Mesendoderm (in vitro differentiated cells): ENCODE measurements around the gene ELAPOR1.

Source experiments
- DNase-seq: peaks from one replicate; pipeline ENCODE4 v3.0.0; 2013
- H2AK5ac ChIP-seq: 2 replicates; pipeline ENCODE4 v1.6.1; 2013; ENCODE audit warnings: low read length, inconsistent platforms
- H2BK120ac ChIP-seq: 2 replicates; pipeline ENCODE4 v1.6.1; 2013; ENCODE audit warnings: low read depth, mild to moderate bottlenecking, low read length, moderate library complexity, mixed read lengths
- H2BK15ac ChIP-seq: replicated peaks from 2 replicates; pipeline ENCODE4 v1.6.1; 2013; ENCODE audit warnings: low read depth, mild to moderate bottlenecking, moderate library complexity
- H2BK5ac ChIP-seq: 2 replicates; pipeline ENCODE4 v1.6.1; 2013; ENCODE audit warnings: low read length, inconsistent platforms
- H3K18ac ChIP-seq: 2 replicates; pipeline ENCODE4 v1.6.1; 2013; ENCODE audit warnings: mild to moderate bottlenecking, low read length, mixed read lengths
- H3K23ac ChIP-seq: one replicate; pipeline ENCODE4 v1.6.1; 2013; ENCODE audit warnings: low read length
- H3K27ac ChIP-seq: 2 replicates; pipeline ENCODE4 v1.5.1; 2013; ENCODE audit warnings: low read depth, mild to moderate bottlenecking, inconsistent platforms, low read length, moderate library complexity
- H3K27me3 ChIP-seq: 2 replicates; pipeline ENCODE4 v1.6.1; 2013; ENCODE audit warnings: low read length, control low read depth, mild to moderate bottlenecking, inconsistent platforms; ENCODE audit not compliant: insufficient read depth, poor library complexity
- H3K36me3 ChIP-seq: 2 replicates; pipeline ENCODE4 v1.6.1; 2013; ENCODE audit warnings: low read length, inconsistent platforms; ENCODE audit not compliant: control insufficient read depth, insufficient read depth
- H3K4ac ChIP-seq: one replicate; pipeline ENCODE4 v1.6.1; 2013; ENCODE audit warnings: low read depth, mild to moderate bottlenecking, low read length, moderate library complexity
- H3K4me1 ChIP-seq: 2 replicates; pipeline ENCODE4 v1.6.1; 2013; ENCODE audit warnings: low read depth, low read length, inconsistent platforms; ENCODE audit not compliant: control insufficient read depth
- H3K4me2 ChIP-seq: 2 replicates; pipeline ENCODE4 v1.6.1; 2013; ENCODE audit warnings: low read length
- H3K4me3 ChIP-seq: 2 replicates; pipeline ENCODE4 v1.5.1; 2013; ENCODE audit warnings: mild to moderate bottlenecking, low read length
- H3K56ac ChIP-seq: one replicate; pipeline ENCODE4 v1.6.1; 2013; ENCODE audit warnings: low read length
- H3K79me1 ChIP-seq: 2 replicates; pipeline ENCODE4 v1.6.1; 2013; ENCODE audit warnings: low read length, inconsistent platforms
- H3K79me2 ChIP-seq: 2 replicates; pipeline ENCODE4 v1.6.1; 2013; ENCODE audit warnings: mild to moderate bottlenecking, low read length; ENCODE audit not compliant: control insufficient read depth, insufficient read depth
- H3K9ac ChIP-seq: 2 replicates; pipeline ENCODE4 v1.6.1; 2013; ENCODE audit warnings: low read length, inconsistent platforms
- H4K5ac ChIP-seq: one replicate; pipeline ENCODE4 v1.6.1; 2013; ENCODE audit warnings: low read length
- H4K8ac ChIP-seq: one replicate; pipeline ENCODE4 v1.6.1; 2013; ENCODE audit warnings: low read depth, mild to moderate bottlenecking, control low read depth, low read length, moderate library complexity
- WGBS: extraction: QIAGEN DNeasy Blood & Tissue Kit; methylation state at CpG from one replicate; pipeline ENCODE4 v1.1.7; 2013; ENCODE audit warnings: low lambda C conversion rate, missing lambda C conversion rate; ENCODE audit not compliant: insufficient coverage; ENCODE audit errors: extremely low coverage; 5-methylcytosine and 5-hydroxymethylcytosine counted together

The ELAPOR1 gene

GRCh38 chr1:109075531-109076490, 38.1 kb upstream of the ELAPOR1 start, which contains the start of gene TAF13:
TSS of gene TAF13 (minus strand) at chr1:109076003. CDS start at chr1:109075947, 56 bp downstream.
- Histone ChIP-seq H3K79me2 (peaks cover 7% of the 10 kb centered on the region), H4K8ac (peak within 1 kb of the TSS; percentile 31), H2BK120ac (no peak within 1 kb of the TSS), H3K36me3 (no peaks in the 10 kb centered on the region), H3K27ac (peak within 1 kb of the TSS; percentile 6), H3K79me1 (peaks cover 3% of the 10 kb centered on the region), H3K9ac (peak within 1 kb of the TSS; percentile 90), H2BK15ac (no peak within 1 kb of the TSS), H3K18ac (peak within 1 kb of the TSS; percentile 56), H3K4me1 (no peaks in the 10 kb centered on the region), H3K4me2 (peak within 1 kb of the TSS; percentile 44), H3K4me3 (peak within 1 kb of the TSS; percentile 81), H2BK5ac (no peak within 1 kb of the TSS), H2AK5ac (no peak within 1 kb of the TSS), H3K4ac (no peak within 1 kb of the TSS), H3K27me3 (no peaks in the 10 kb centered on the region), H3K56ac (peak within 1 kb of the TSS; percentile 95), H4K5ac (peak within 1 kb of the TSS; percentile 96), H3K23ac (no peak within 1 kb of the TSS)
- WGBS: no CpG with 5 or more reads among the region's 39 CpGs
- peak; percentile 98 for DNase-seq

DNA sequence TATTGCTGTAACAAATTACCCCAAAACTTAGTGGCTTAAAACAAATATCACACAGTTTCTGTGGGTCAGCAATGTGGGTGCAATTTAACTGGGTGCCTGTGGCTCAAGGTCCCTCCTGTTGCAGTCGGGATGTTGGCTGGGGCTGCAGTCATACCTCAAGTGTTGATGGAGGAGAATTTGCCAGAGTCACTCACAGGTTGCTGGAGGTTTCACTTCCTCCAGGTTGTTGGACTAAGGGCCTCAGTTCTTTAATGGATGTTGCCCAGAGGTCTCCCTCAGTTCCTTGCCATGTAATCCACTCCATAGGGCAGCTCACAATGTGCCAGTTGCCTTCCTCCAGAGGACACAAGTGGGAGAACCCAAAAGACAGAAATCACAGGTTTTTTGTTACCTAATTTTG, 35.6 kb upstream of the ELAPOR1 start:
- Histone ChIP-seq H4K8ac (no peak overlapping the region), H3K18ac (no peak overlapping the region), H3K36me3 (no peaks in the 10 kb centered on the region), H3K4ac (no peak overlapping the region), H3K27ac (no peak overlapping the region), H2BK120ac (no peak overlapping the region), H2AK5ac (no peak overlapping the region), H3K56ac (no peak overlapping the region), H3K79me2 (peaks cover 6% of the 10 kb centered on the region), H2BK5ac (no peak overlapping the region), H3K23ac (peak overlapping the region; percentile 45), H2BK15ac (no peak overlapping the region), H3K4me2 (no peak overlapping the region), H3K4me3 (no peak overlapping the region), H4K5ac (no peak overlapping the region), H3K9ac (no peak overlapping the region), H3K27me3 (no peaks in the 10 kb centered on the region), H3K4me1 (no peaks in the 10 kb centered on the region), H3K79me1 (peaks cover 1% of the 10 kb centered on the region)
- DNase-seq: no peak
- no CpG with 5 or more reads among the region's 1 CpG for WGBS

- no peak overlapping the region for H3K4me2 ChIP-seq
- H3K27ac ChIP-seq: no peak overlapping the region
- H4K8ac ChIP-seq: no peak overlapping the region
- H3K56ac ChIP-seq: no peak overlapping the region
- no peak overlapping the region for H3K4me3 ChIP-seq
- H3K4ac ChIP-seq: no peak overlapping the region
- no peaks in the 10 kb centered on the region for H3K4me1 ChIP-seq
- no peak overlapping the region for H3K18ac ChIP-seq
- no peak overlapping the region for H3K9ac ChIP-seq
- H3K27me3 ChIP-seq: no peaks in the 10 kb centered on the region
- no peak for DNase-seq
- no peaks in the 10 kb centered on the region for H3K36me3 ChIP-seq
- H3K79me2 ChIP-seq: peaks cover 6% of the 10 kb centered on the region
- H4K5ac ChIP-seq: no peak overlapping the region
- H2BK5ac ChIP-seq: no peak overlapping the region
- peaks cover 1% of the 10 kb centered on the region for H3K79me1 ChIP-seq
- H2BK15ac ChIP-seq: no peak overlapping the region
- no peak overlapping the region for H3K23ac ChIP-seq
- H2BK120ac ChIP-seq: no peak overlapping the region
- 100% methylated on average over 1 of the region's 2 CpGs for WGBS
- H2AK5ac ChIP-seq: no peak overlapping the region
These were observed 34.7 kb upstream of the ELAPOR1 start for GRCh38 chr1:109079240-109079622.

GRCh38 chr1:109080441-109081082, 33.4 kb upstream of the ELAPOR1 start:
- H3K79me1 ChIP-seq: no peaks in the 10 kb centered on the region
- no peak overlapping the region for H3K27ac ChIP-seq
- no peak overlapping the region for H3K9ac ChIP-seq
- H2BK15ac ChIP-seq: no peak overlapping the region
- H3K56ac ChIP-seq: no peak overlapping the region
- no CpG with 5 or more reads among the region's 5 CpGs for WGBS
- no peak overlapping the region for H3K18ac ChIP-seq
- no peak overlapping the region for H4K8ac ChIP-seq
- H3K23ac ChIP-seq: no peak overlapping the region
- H3K4me2 ChIP-seq: no peak overlapping the region
- H3K4ac ChIP-seq: no peak overlapping the region
- no peak overlapping the region for H3K4me3 ChIP-seq
- H3K36me3 ChIP-seq: no peaks in the 10 kb centered on the region
- no peaks in the 10 kb centered on the region for H3K4me1 ChIP-seq
- peaks cover 2% of the 10 kb centered on the region for H3K79me2 ChIP-seq
- DNase-seq: no peak
- H2AK5ac ChIP-seq: no peak overlapping the region
- H2BK5ac ChIP-seq: no peak overlapping the region
- H2BK120ac ChIP-seq: no peak overlapping the region
- no peak overlapping the region for H4K5ac ChIP-seq
- no peaks in the 10 kb centered on the region for H3K27me3 ChIP-seq

- Histone ChIP-seq H2BK15ac (no peak overlapping the region), H3K9ac (no peak overlapping the region), H3K4me3 (no peak overlapping the region), H3K79me1 (no peaks in the 10 kb centered on the region), H3K79me2 (no peaks in the 10 kb centered on the region), H3K27me3 (no peaks in the 10 kb centered on the region), H4K8ac (no peak overlapping the region), H3K27ac (no peak overlapping the region), H3K56ac (no peak overlapping the region), H3K4me1 (no peaks in the 10 kb centered on the region), H3K4me2 (no peak overlapping the region), H4K5ac (no peak overlapping the region), H2BK5ac (no peak overlapping the region), H2BK120ac (no peak overlapping the region), H2AK5ac (no peak overlapping the region), H3K18ac (no peak overlapping the region), H3K23ac (no peak overlapping the region), H3K36me3 (no peaks in the 10 kb centered on the region), H3K4ac (no peak overlapping the region)
- no CpG with 5 or more reads among the region's 3 CpGs for WGBS
- DNase-seq: no peak
These were observed 30.4 kb upstream of the ELAPOR1 start for GRCh38 chr1:109083501-109083900.
